T follicular helper cell (primary cell): ENCODE data around the gene COQ3.

Experiments used
- DNase-seq: peaks from one replicate; pipeline ENCODE4 v3.0.0-alpha.2; 2020; ENCODE audit warnings: low read depth

The COQ3 gene

DNA sequence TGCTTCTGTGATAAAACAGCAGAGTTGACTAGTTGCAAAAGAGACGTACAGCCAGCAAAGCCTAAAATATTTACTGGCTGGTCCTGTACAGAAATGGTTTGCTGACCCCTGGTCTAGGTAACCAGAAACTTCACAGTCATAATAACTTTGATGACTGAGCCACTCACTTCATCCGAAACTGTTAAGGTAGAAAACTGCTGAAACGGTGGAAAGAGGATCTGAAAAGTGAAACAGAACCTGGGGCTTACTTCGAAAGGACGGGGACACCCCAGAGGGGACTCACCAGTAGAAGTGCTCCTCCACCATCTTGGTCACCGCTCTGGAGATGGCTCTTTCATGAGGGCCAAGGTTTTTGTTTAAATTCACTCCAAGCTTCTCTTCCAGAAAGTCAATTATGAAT lies 60.9 kb downstream of the COQ3 start:
- DNase-seq, result no peak

DNA sequence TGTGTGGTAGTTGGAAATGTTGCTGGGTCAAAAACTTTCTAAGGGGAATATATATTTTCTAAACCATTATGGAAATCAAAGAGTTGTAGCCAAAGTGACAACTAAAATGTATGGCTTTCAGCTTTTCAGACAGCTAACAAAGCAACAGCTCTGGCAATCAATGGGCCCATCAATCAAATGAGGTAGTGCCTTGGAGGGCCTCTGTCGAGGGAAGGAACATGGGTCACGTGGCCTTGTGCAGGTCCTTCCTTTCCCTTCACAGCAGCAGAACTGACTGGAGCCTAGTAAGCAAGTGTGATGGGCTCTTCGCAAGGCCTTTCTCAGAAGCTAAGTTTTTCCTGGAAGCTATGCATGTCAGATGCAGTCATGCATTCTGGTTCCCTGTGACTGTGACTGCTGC lies 62.5 kb downstream of the COQ3 start:
- DNase-seq, result no peak

- peak; percentile 32 for DNase-seq
Observed at GRCh38 chr6:99330159-99330558, 63.8 kb downstream of the COQ3 start.

GRCh38 chr6:99324996-99325395 lies 69.0 kb downstream of the COQ3 start:
- DNase-seq, result no peak
